Left lung (tissue), 10 donors: ENCODE data around the gene CDK14. TPM values are rescaled to one million over a fixed set of nuclear protein-coding genes. Genes with fewer than 3 reads are reported as not detected.
A peak's percentile ranks its signal among the peaks of the same experiment; 100 is the strongest.

ENCODE experiments used
- ATAC-seq: fragments of 200-7000 bp; cut with Tn5 transposase; one replicate; pipeline ENCODE4 v1.9.1; 2020; ENCODE audit warnings: moderate library complexity
- DNase-seq, 4 donors: peaks; one replicate each; pipeline ENCODE4 v3.0.0-alpha.2; 2013 to 2020
- H3K27ac ChIP-seq, 2 donors: fragments of 200-600 bp; sonication (generic) in 1 of 2; one replicate each; pipeline versions ENCODE4 v1.5.0 to v1.8.0; 2020 to 2021
- H3K27me3 ChIP-seq, 2 donors: fragments of 200-600 bp; sonication (generic) in 1 of 2; one replicate each; pipeline versions ENCODE4 v1.5.0 to v1.8.0; 2020 to 2021
- H3K36me3 ChIP-seq, 2 donors: fragments of 200-600 bp; sonication (generic) in 1 of 2; one replicate each; pipeline versions ENCODE4 v1.5.0 to v1.8.0; 2020 to 2021
- H3K4me1 ChIP-seq, 2 donors: fragments of 200-600 bp; one replicate each; pipeline ENCODE4 v1.8.0; 2021
- H3K4me3 ChIP-seq, 2 donors: fragments of 200-600 bp; sonication (generic) in 1 of 2; one replicate each; pipeline versions ENCODE4 v1.5.0 to v1.8.0; 2020 to 2021; ENCODE audit warnings: mild to moderate bottlenecking in 1 of 2
- H3K9me3 ChIP-seq, 2 donors: fragments of 200-600 bp; sonication (generic) in 1 of 2; one replicate each; pipeline versions ENCODE4 v1.5.0 to v1.8.0; 2020 to 2021
- CTCF ChIP-seq, 2 donors: fragments of 200-600 bp; sonication (generic) in 1 of 2; IDR thresholded peaks; one replicate each; pipeline versions ENCODE4 v1.5.0 to v1.8.0; 2021; ENCODE audit warnings: antibody characterized with exemption in 2 of 2
- intact Hi-C, 2 donors: fragments of 100-400 bp; cut with DNase I; formaldehyde crosslinking; loops; one replicate each; pipeline versions ENCODE4 v1.11.2 to v1.14.2; 2022
- polyA plus RNA-seq, 6 donors: library from polyadenylated mRNA; unstranded; fragments of 120-200 nt; gene quantifications; one replicate each; pipeline ENCODE4 v1.2.1, GENCODE V29; 2013; ENCODE audit not compliant: insufficient read length in 6 of 6
- total RNA-seq, 2 donors: library from RNA; stranded (reverse); fragmentation: NEBNext Ultra II Directional; extraction: Animal tissue kit (Norgen Biotek cat#: 25700); gene quantifications; one replicate each; pipeline ENCODE4 v1.2.1, GENCODE V29; 2021
- donor health status: DM: no; HTN: yes; CAD: no.
- donor health status: DM: no; HTN: no; CAD: no.

Gene CDK14
- total and polyA plus RNA-seq, 8 donors, result 24.1 to 45.1 (median 30.0) TPM

GRCh38 chr7:90661290-90662151, 65.4 kb downstream of the CDK14 start:
- no peak overlapping the region for H3K27ac ChIP-seq

GRCh38 chr7:90663176-90663575, 67.1 kb downstream of the CDK14 start:
- no peak overlapping the region for H3K4me3 ChIP-seq
- H3K4me1 ChIP-seq, result peaks cover 4 to 16% of the 10 kb centered on the region in 2 donors
- ATAC-seq, result peak; percentile 18
- H3K36me3 ChIP-seq, result no peaks in the 10 kb centered on the region
- no peak overlapping the region for H3K27ac ChIP-seq
- H3K9me3 ChIP-seq, result no peaks in the 10 kb centered on the region
- no peak for TF ChIP-seq CTCF (IDR thresholded peaks at IDR 0.05)
- intact Hi-C loops, result no loop called here
- no peak for DNase-seq
- H3K27me3 ChIP-seq, result no peaks in the 10 kb centered on the region

More at GRCh38 chr7:90661290-90662151, 65.4 kb downstream of the CDK14 start:
- no peak for DNase-seq
- intact Hi-C loops, result no loop called here
- peaks cover 4 to 16% of the 10 kb centered on the region in 2 donors for H3K4me1 ChIP-seq
- TF ChIP-seq CTCF (IDR thresholded peaks at IDR 0.05), result no peak
- no peak overlapping the region for H3K4me3 ChIP-seq
- no peaks in the 10 kb centered on the region for H3K9me3 ChIP-seq
- peak; percentile 10 for ATAC-seq
- H3K27me3 ChIP-seq, result no peaks in the 10 kb centered on the region
- H3K36me3 ChIP-seq, result no peaks in the 10 kb centered on the region

- peak; percentile 65 for ATAC-seq
- no peak for TF ChIP-seq CTCF (IDR thresholded peaks at IDR 0.05)
- H3K27me3 ChIP-seq, result no peaks in the 10 kb centered on the region
- H3K27ac ChIP-seq, result no peak overlapping the region
- peaks cover 4 to 16% of the 10 kb centered on the region in 2 donors for H3K4me1 ChIP-seq
- no peaks in the 10 kb centered on the region for H3K36me3 ChIP-seq
- peak in 2 of 4 donors; percentile 40 to 67 for DNase-seq
- intact Hi-C loops, result no loop called here
- H3K9me3 ChIP-seq, result no peaks in the 10 kb centered on the region
- no peak overlapping the region for H3K4me3 ChIP-seq
These were observed 70.1 kb downstream of the CDK14 start for GRCh38 chr7:90666186-90666585.

- intact Hi-C loops, result no loop called here
- no peak for ATAC-seq
- DNase-seq, result no peak
- H3K27me3 ChIP-seq, result no peaks in the 10 kb centered on the region
- no peak overlapping the region for H3K4me3 ChIP-seq
- TF ChIP-seq CTCF (IDR thresholded peaks at IDR 0.05), result no peak
- H3K36me3 ChIP-seq, result no peaks in the 10 kb centered on the region
- no peak overlapping the region for H3K27ac ChIP-seq
- peaks cover 0 to 5% of the 10 kb centered on the region in 2 donors for H3K4me1 ChIP-seq
- H3K9me3 ChIP-seq, result no peaks in the 10 kb centered on the region
These were observed 72.9 kb downstream of the CDK14 start for GRCh38 chr7:90668992-90669391.

- ATAC-seq, result no peak
These were observed 73.4 kb downstream of the CDK14 start for GRCh38 chr7:90669492-90669891.

More at GRCh38 chr7:90669492-90669891, 73.4 kb downstream of the CDK14 start:
- TF ChIP-seq CTCF (IDR thresholded peaks at IDR 0.05), result no peak
- no peak for DNase-seq
- no peaks in the 10 kb centered on the region for H3K9me3 ChIP-seq
- no peaks in the 10 kb centered on the region for H3K27me3 ChIP-seq
- H3K36me3 ChIP-seq, result no peaks in the 10 kb centered on the region
- no peak overlapping the region for H3K27ac ChIP-seq
- H3K4me1 ChIP-seq, result peaks cover 0 to 5% of the 10 kb centered on the region in 2 donors
- H3K4me3 ChIP-seq, result no peak overlapping the region
- intact Hi-C loops, result no loop called here
